GM18861 (cell line): ENCODE measurements around the gene GALNT7.
"Not testable (repeated sequence)": the region's sequence is repeated elsewhere in the genome, so short reads cannot be mapped to it uniquely, and the experiment has no call there.

Source experiments
- ATAC-seq: cut with Tn5 transposase; IDR thresholded peaks from one replicate; pipeline ENCODE4 v1.9.1; 2021; ENCODE audit not compliant: unreplicated experiment

The GALNT7 gene

GRCh38 chr4:173168396-173169177, at the start of gene GALNT7:
Gene GALNT7, plus strand, starts transcription at chr4:173168811. Its CDS starts 25 bp downstream, at chr4:173168836.
- ATAC-seq: peak; percentile 7

- not testable (repeated sequence) for ATAC-seq
Observed at GRCh38 chr4:173118819-173119218, 49.8 kb upstream of the GALNT7 start.

- no peak for ATAC-seq
Observed at GRCh38 chr4:173119818-173120217, 48.8 kb upstream of the GALNT7 start.

GRCh38 chr4:173121076-173121561, 47.5 kb upstream of the GALNT7 start:
- ATAC-seq: peak; percentile 100

- no peak for ATAC-seq
Observed at GRCh38 chr4:173124209-173124865, 44.3 kb upstream of the GALNT7 start.

- ATAC-seq: no peak
Observed at GRCh38 chr4:173125216-173125812, 43.3 kb upstream of the GALNT7 start.

- ATAC-seq: peak; percentile 48
Observed at GRCh38 chr4:173128199-173128890, 40.3 kb upstream of the GALNT7 start.

GRCh38 chr4:173130687-173131086, 37.9 kb upstream of the GALNT7 start:
- ATAC-seq: no peak

GRCh38 chr4:173134426-173134825, 34.2 kb upstream of the GALNT7 start:
- no peak for ATAC-seq

- ATAC-seq: no peak
Observed at GRCh38 chr4:173135241-173135847, 33.3 kb upstream of the GALNT7 start.

GRCh38 chr4:173138624-173139023, 30.0 kb upstream of the GALNT7 start:
- no peak for ATAC-seq

- ATAC-seq: no peak
Observed at GRCh38 chr4:173139561-173139960, 29.1 kb upstream of the GALNT7 start.

GRCh38 chr4:173145131-173145530, 23.5 kb upstream of the GALNT7 start:
- ATAC-seq: no peak

- ATAC-seq: no peak
Observed at GRCh38 chr4:173146456-173146855, 22.2 kb upstream of the GALNT7 start.

- ATAC-seq: no peak
Observed at GRCh38 chr4:173151496-173151895, 17.1 kb upstream of the GALNT7 start.

GRCh38 chr4:173152104-173152503, 16.5 kb upstream of the GALNT7 start:
- ATAC-seq: no peak

- peak; percentile 69 for ATAC-seq
Observed at GRCh38 chr4:173153445-173153844, 15.2 kb upstream of the GALNT7 start.

GRCh38 chr4:173159791-173160190, 8.8 kb upstream of the GALNT7 start:
- ATAC-seq: no peak

GRCh38 chr4:173160871-173161270, 7.7 kb upstream of the GALNT7 start:
- ATAC-seq: no peak

GRCh38 chr4:173161311-173161710, 7.3 kb upstream of the GALNT7 start:
- no peak for ATAC-seq

GRCh38 chr4:173165706-173166105, 2.9 kb upstream of the GALNT7 start:
- ATAC-seq: no peak
